Mesenchymal stem cell (in vitro differentiated cells and primary cell): Measurements from ENCODE around the gene RPL36A.

ENCODE experiments used
- DNase-seq: peaks from one replicate; pipeline ENCODE4 v3.0.0-alpha.2; 2013
- H2AFZ ChIP-seq: one replicate; pipeline ENCODE4 v1.6.1; 2013; ENCODE audit warnings: low read depth, mild to moderate bottlenecking, control low read depth, inconsistent platforms, low read length, moderate library complexity
- H2AK5ac ChIP-seq: 2 replicates; pipeline ENCODE4 v1.6.1; 2013; ENCODE audit warnings: low read length, moderate library complexity, mild to moderate bottlenecking, inconsistent platforms; ENCODE audit not compliant: severe bottlenecking
- H2BK120ac ChIP-seq: one replicate; pipeline ENCODE4 v1.6.1; 2013; ENCODE audit warnings: low read depth, mild to moderate bottlenecking, inconsistent platforms, low read length, moderate library complexity
- H2BK12ac ChIP-seq, 2 experiments: one replicate each; pipeline ENCODE4 v1.6.1; 2013; ENCODE audit warnings: inconsistent platforms in 2 of 2, low read length in 2 of 2, mild to moderate bottlenecking in 2 of 2, moderate library complexity in 2 of 2, control low read depth in 1 of 2
- H2BK15ac ChIP-seq: one replicate; pipeline ENCODE4 v1.6.1; 2013; ENCODE audit warnings: mild to moderate bottlenecking, low read depth, inconsistent platforms; ENCODE audit not compliant: poor library complexity, severe bottlenecking
- H2BK5ac ChIP-seq: 2 replicates; pipeline ENCODE4 v1.6.1; 2013; ENCODE audit warnings: low read depth, mild to moderate bottlenecking, low read length, control low read depth, inconsistent platforms; ENCODE audit not compliant: poor library complexity, severe bottlenecking
- H3K14ac ChIP-seq, 2 experiments: one replicate each; pipeline ENCODE4 v1.6.1; 2013; ENCODE audit warnings: inconsistent platforms in 2 of 2, low read length in 2 of 2, control low read depth in 1 of 2, mild to moderate bottlenecking in 1 of 2, moderate library complexity in 1 of 2
- H3K18ac ChIP-seq, 2 experiments: one replicate each; pipeline ENCODE4 v1.6.1; 2013; ENCODE audit warnings: inconsistent platforms in 2 of 2, low read length in 2 of 2, control low read depth in 1 of 2, low read depth in 1 of 2, mild to moderate bottlenecking in 1 of 2
- H3K23ac ChIP-seq, 2 experiments: one replicate each; pipeline ENCODE4 v1.6.1; 2013; ENCODE audit warnings: inconsistent platforms in 2 of 2, low read length in 2 of 2, mild to moderate bottlenecking in 2 of 2, moderate library complexity in 2 of 2, control low read depth in 1 of 2
- H3K27ac ChIP-seq: 2 replicates; pipeline ENCODE4 v1.5.1; 2013; ENCODE audit warnings: mild to moderate bottlenecking, moderate library complexity, low read length, control low read depth, inconsistent platforms; ENCODE audit not compliant: poor library complexity, severe bottlenecking
- H3K27me3 ChIP-seq, 2 experiments: 2 replicates each; pipeline versions ENCODE4 v1.6.1 to v1.7.0; 2013; ENCODE audit warnings: low read length in 2 of 2, mild to moderate bottlenecking in 2 of 2, moderate library complexity in 2 of 2, control low read depth in 1 of 2, inconsistent platforms in 1 of 2; ENCODE audit not compliant: control insufficient read depth in 1 of 2, insufficient read depth in 1 of 2
- H3K36me3 ChIP-seq, 2 experiments: 2 replicates each; pipeline versions ENCODE4 v1.6.1 to v1.7.0; 2013; ENCODE audit warnings: low read length in 2 of 2, control low read depth in 1 of 2, inconsistent platforms in 1 of 2, low read depth in 1 of 2, mild to moderate bottlenecking in 1 of 2; ENCODE audit not compliant: insufficient read depth in 2 of 2, control insufficient read depth in 1 of 2
- H3K4ac ChIP-seq, 2 experiments: one replicate each; pipeline ENCODE4 v1.6.1; 2013; ENCODE audit warnings: inconsistent platforms in 2 of 2, low read length in 2 of 2, mild to moderate bottlenecking in 2 of 2, moderate library complexity in 2 of 2, control low read depth in 1 of 2, low read depth in 1 of 2
- H3K4me1 ChIP-seq: 2 replicates; pipeline ENCODE4 v1.6.1; 2013; ENCODE audit warnings: low read depth, low read length, control low read depth; ENCODE audit not compliant: control insufficient read depth, insufficient read depth
- H3K4me2 ChIP-seq: 2 replicates; pipeline ENCODE4 v1.6.1; 2013; ENCODE audit warnings: low read length, mild to moderate bottlenecking, inconsistent platforms; ENCODE audit not compliant: poor library complexity, severe bottlenecking
- H3K4me3 ChIP-seq, 2 experiments: 2 replicates each; pipeline versions ENCODE4 v1.5.1 to v1.7.0; 2013; ENCODE audit warnings: low read length in 2 of 2, mild to moderate bottlenecking in 2 of 2, control low read depth in 1 of 2, low read depth in 1 of 2; ENCODE audit not compliant: insufficient read depth in 1 of 2
- H3K79me1 ChIP-seq: replicated peaks from 2 replicates; pipeline ENCODE4 v1.6.1; 2013; ENCODE audit warnings: mild to moderate bottlenecking, control low read depth, low read length, inconsistent platforms; ENCODE audit not compliant: poor library complexity, severe bottlenecking
- H3K9ac ChIP-seq: 2 replicates; pipeline ENCODE4 v1.7.0; 2013; ENCODE audit warnings: mild to moderate bottlenecking, low read length, moderate library complexity
- H3K9me3 ChIP-seq: 2 replicates; pipeline ENCODE4 v1.7.0; 2013; ENCODE audit warnings: mild to moderate bottlenecking, low read length; ENCODE audit not compliant: control insufficient read depth
- H4K8ac ChIP-seq: one replicate; pipeline ENCODE4 v1.6.1; 2013; ENCODE audit warnings: inconsistent platforms, mild to moderate bottlenecking, low read length, moderate library complexity
- H4K91ac ChIP-seq: one replicate; pipeline ENCODE4 v1.6.1; 2013; ENCODE audit warnings: mild to moderate bottlenecking, low read length, inconsistent platforms
- WGBS: methylation state at CpG from one replicate; pipeline ENCODE4 v1.1.7; 2013; ENCODE audit warnings: mixed read lengths; 5-methylcytosine and 5-hydroxymethylcytosine counted together

The RPL36A gene

GRCh38 chrX:101397779-101398178 lies 7.0 kb downstream of the RPL36A start:
- no CpG with 5 or more reads among the region's 4 CpGs for WGBS
- H3K23ac ChIP-seq = no peak overlapping the region
- H4K91ac ChIP-seq = no peak overlapping the region
- H2AFZ ChIP-seq = no peak overlapping the region
- no peak overlapping the region for H2BK12ac ChIP-seq
- H3K4me1 ChIP-seq = no peaks in the 10 kb centered on the region
- DNase-seq = no peak
- H3K18ac ChIP-seq = no peak overlapping the region
- peak overlapping the region; percentile 22 for H3K9ac ChIP-seq
- no peak overlapping the region for H2BK5ac ChIP-seq
- no peak overlapping the region for H4K8ac ChIP-seq
- no peak overlapping the region for H2AK5ac ChIP-seq
- H3K27me3 ChIP-seq = peaks cover 0 to 7% of the 10 kb centered on the region in 2 experiments
- H3K14ac ChIP-seq = no peak overlapping the region
- no peaks in the 10 kb centered on the region for H3K9me3 ChIP-seq
- H3K4me2 ChIP-seq = no peak overlapping the region
- peaks cover 0 to 46% of the 10 kb centered on the region in 2 experiments for H3K36me3 ChIP-seq
- H3K79me1 ChIP-seq = no peaks in the 10 kb centered on the region
- H2BK15ac ChIP-seq = no peak overlapping the region
- H2BK120ac ChIP-seq = no peak overlapping the region
- H3K27ac ChIP-seq = no peak overlapping the region
- no peak overlapping the region for H3K4me3 ChIP-seq
- no peak overlapping the region for H3K4ac ChIP-seq

GRCh38 chrX:101398694-101399093 lies 7.9 kb downstream of the RPL36A start:
- Histone ChIP-seq H2BK120ac (no peak overlapping the region), H4K8ac (no peak overlapping the region), H2BK15ac (no peak overlapping the region), H3K4ac (no peak overlapping the region), H3K27ac (no peak overlapping the region), H2BK5ac (no peak overlapping the region), H3K36me3 (peaks cover 0 to 39% of the 10 kb centered on the region in 2 experiments), H3K4me3 (no peak overlapping the region), H3K9me3 (no peaks in the 10 kb centered on the region), H3K9ac (no peak overlapping the region), H3K18ac (no peak overlapping the region), H3K23ac (no peak overlapping the region), H4K91ac (no peak overlapping the region), H2AK5ac (no peak overlapping the region), H2BK12ac (no peak overlapping the region), H3K14ac (no peak overlapping the region), H2AFZ (no peak overlapping the region), H3K27me3 (peaks cover 0 to 7% of the 10 kb centered on the region in 2 experiments), H3K79me1 (no peaks in the 10 kb centered on the region), H3K4me2 (no peak overlapping the region), H3K4me1 (no peaks in the 10 kb centered on the region)
- no peak for DNase-seq
- WGBS = 100% methylated on average over 1 of the region's 4 CpGs

GRCh38 chrX:101399825-101400224 lies 9.0 kb downstream of the RPL36A start:
- no peak overlapping the region for H4K8ac ChIP-seq
- H4K91ac ChIP-seq = no peak overlapping the region
- DNase-seq = no peak
- no peak overlapping the region for H3K23ac ChIP-seq
- H2BK15ac ChIP-seq = no peak overlapping the region
- H3K9me3 ChIP-seq = no peaks in the 10 kb centered on the region
- no peak overlapping the region for H3K4ac ChIP-seq
- H3K27me3 ChIP-seq = peaks cover 0 to 7% of the 10 kb centered on the region in 2 experiments
- H2AFZ ChIP-seq = no peak overlapping the region
- H2BK120ac ChIP-seq = no peak overlapping the region
- H3K4me1 ChIP-seq = no peaks in the 10 kb centered on the region
- no peak overlapping the region for H3K18ac ChIP-seq
- no peak overlapping the region for H3K14ac ChIP-seq
- H3K9ac ChIP-seq = no peak overlapping the region
- H2BK12ac ChIP-seq = no peak overlapping the region
- H3K27ac ChIP-seq = no peak overlapping the region
- H3K36me3 ChIP-seq = peaks cover 0 to 37% of the 10 kb centered on the region in 2 experiments
- H2AK5ac ChIP-seq = no peak overlapping the region
- no peak overlapping the region for H2BK5ac ChIP-seq
- no peak overlapping the region for H3K4me3 ChIP-seq
- no peak overlapping the region for H3K4me2 ChIP-seq
- no peaks in the 10 kb centered on the region for H3K79me1 ChIP-seq
- 98% methylated on average over 3 of the region's 4 CpGs for WGBS

- Histone ChIP-seq H3K14ac (no peak overlapping the region), H4K91ac (no peak overlapping the region), H3K9ac (peak overlapping the region; percentile 95), H3K27ac (peak overlapping the region; percentile 60), H3K4me1 (no peaks in the 10 kb centered on the region), H2AK5ac (no peak overlapping the region), H3K36me3 (peaks cover 5% of the 10 kb centered on the region in 2 experiments), H2BK120ac (no peak overlapping the region), H3K23ac (no peak overlapping the region), H3K4me3 (peak overlapping the region; percentile 72 to 90), H3K79me1 (peaks cover 1% of the 10 kb centered on the region), H2BK15ac (no peak overlapping the region), H2AFZ (peak overlapping the region; percentile 53), H3K18ac (peak overlapping the region; percentile 43 to 70), H2BK12ac (no peak overlapping the region), H3K4ac (no peak overlapping the region), H2BK5ac (no peak overlapping the region), H3K27me3 (no peaks in the 10 kb centered on the region), H3K9me3 (no peaks in the 10 kb centered on the region), H4K8ac (no peak overlapping the region), H3K4me2 (peak overlapping the region; percentile 75)
- DNase-seq = no peak
- 0% methylated on average over 13 of the region's 15 CpGs for WGBS
Observed at GRCh38 chrX:101407167-101407747, 16.4 kb downstream of the RPL36A start.
